ENCODE results near the gene GTF2E1. TPM values are rescaled to one million over a fixed set of nuclear protein-coding genes. Genes with fewer than 3 reads are reported as not detected.
A peak's percentile ranks its signal among the peaks of the same experiment; 100 is the strongest.

Gene GTF2E1
- total RNA-seq, 2 donors from 2014 or later, result 18.6 to 19.9 TPM

DNA sequence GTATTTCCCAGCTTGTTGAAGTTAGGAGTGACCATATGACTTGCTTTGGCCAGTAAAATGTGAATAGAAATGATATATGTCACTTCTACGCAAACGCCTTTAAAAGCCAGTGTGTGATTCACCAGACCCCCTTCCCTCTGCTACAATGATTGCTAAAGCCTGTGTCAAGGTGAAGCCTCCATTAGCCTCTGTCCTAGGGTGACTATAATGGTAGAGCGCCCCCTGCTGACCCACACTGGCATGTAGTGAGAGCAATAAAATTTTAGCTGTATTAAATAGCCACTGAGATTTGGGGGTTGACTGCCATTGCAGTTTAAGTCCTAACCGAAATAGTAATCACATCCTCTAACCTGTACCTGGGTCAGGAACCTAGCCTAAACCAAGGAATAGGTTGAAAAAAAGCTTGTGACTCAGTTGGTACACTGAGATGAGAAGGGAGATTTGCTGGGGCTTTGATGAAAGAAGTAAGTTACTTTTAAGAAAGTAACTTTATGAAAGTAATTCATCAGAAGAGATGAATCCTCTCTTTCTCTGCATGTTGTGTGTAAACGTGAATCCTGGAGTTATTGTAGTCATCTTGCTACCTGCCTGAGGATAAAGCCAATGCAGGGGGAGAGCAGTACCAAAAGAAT is 52.6 kb downstream of the GTF2E1 start:
- no peaks in the 10 kb centered on the region for H3K4me1 Mint-ChIP-seq (ENCODE audit: low read depth in 2 of 2)
- H3K9me3 Mint-ChIP-seq, result no peaks in the 10 kb centered on the region
- H3K27me3 Mint-ChIP-seq, result no peaks in the 10 kb centered on the region
- ATAC-seq (peak; percentile 82), DNase-seq (ENCODE audit: low spot score) (peak; percentile 75)
- no peak overlapping the region for H3K4me3 Mint-ChIP-seq
- no peak overlapping the region for H3K27ac Mint-ChIP-seq
- H3K36me3 Mint-ChIP-seq, result no peaks in the 10 kb centered on the region

DNA sequence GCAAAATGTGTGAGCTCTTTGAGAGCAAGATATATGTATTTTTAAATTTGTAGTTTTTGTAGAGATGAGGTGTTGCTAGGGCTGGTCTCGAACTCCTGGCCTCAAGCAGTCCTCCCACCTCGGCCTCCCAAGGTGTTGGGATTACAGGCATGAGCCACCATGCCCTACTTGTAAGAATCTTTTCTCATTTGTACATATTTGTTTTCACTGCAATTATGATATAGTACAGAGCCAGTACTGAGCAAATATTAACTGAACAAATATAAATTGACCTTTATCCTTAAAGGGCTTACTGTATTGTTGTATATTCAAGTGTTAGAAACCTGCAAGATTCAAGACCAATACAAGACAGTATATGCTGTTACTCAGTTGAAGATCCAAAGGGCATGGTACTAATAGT is 53.4 kb downstream of the GTF2E1 start:
- Mint-ChIP-seq H3K4me1 (ENCODE audit: low read depth in 2 of 2) (no peaks in the 10 kb centered on the region), H3K36me3 (no peaks in the 10 kb centered on the region), H3K27ac (no peak overlapping the region), H3K4me3 (no peak overlapping the region), H3K9me3 (no peaks in the 10 kb centered on the region), H3K27me3 (no peaks in the 10 kb centered on the region)
- DNase-seq (ENCODE audit: low spot score) (no peak), ATAC-seq (no peak)

DNA sequence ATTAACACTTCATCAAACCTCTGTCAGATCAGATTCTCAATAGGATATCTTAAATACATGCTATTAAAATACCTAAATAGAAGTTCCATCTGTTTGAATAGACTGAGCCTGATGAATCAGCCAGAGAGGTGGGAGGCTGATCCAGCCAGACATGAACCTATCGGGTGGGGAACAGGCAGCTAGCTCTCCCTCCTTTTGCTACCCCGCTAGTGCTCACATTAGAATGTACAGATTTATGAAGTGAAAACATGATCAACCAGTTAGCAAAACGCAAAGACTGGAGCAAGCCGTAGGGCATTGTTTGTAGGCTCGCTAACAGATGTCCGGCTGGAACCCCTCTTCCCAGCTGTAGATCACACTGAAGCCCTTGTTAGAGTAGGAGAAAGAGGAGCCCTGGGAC is 54.4 kb downstream of the GTF2E1 start:
- no peak for ATAC-seq
- Mint-ChIP-seq H3K9me3 (no peaks in the 10 kb centered on the region), H3K27me3 (peaks cover 0 to 6% of the 10 kb centered on the region in 2 donors), H3K4me3 (no peak overlapping the region), H3K4me1 (ENCODE audit: low read depth in 2 of 2) (no peaks in the 10 kb centered on the region), H3K27ac (no peak overlapping the region), H3K36me3 (no peaks in the 10 kb centered on the region)
- DNase-seq (ENCODE audit: low spot score), result no peak

DNA sequence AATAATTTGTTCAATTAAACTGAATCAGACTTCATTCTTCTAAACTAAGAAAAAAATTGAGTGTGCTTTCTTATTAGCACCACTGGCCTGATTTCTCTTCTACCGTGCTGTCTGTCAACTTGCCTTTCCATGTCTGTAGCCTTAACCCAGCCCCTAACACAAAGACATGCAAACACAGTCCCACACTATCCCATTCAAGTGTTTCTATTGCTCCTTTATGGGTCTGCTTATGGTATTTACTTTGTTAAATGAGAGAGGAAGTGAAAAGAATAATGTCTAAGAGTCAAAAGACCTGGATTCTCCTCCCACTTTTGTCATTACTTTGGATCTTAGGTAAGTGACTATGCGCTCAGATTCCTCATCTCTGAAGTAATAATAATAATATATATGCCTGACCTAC is 55.3 kb downstream of the GTF2E1 start:
- ATAC-seq (no peak), DNase-seq (ENCODE audit: low spot score) (no peak)
- Mint-ChIP-seq H3K4me3 (no peak overlapping the region), H3K27ac (no peak overlapping the region), H3K36me3 (no peaks in the 10 kb centered on the region), H3K9me3 (no peaks in the 10 kb centered on the region), H3K27me3 (peaks cover 0 to 6% of the 10 kb centered on the region in 2 donors), H3K4me1 (ENCODE audit: low read depth in 2 of 2) (no peaks in the 10 kb centered on the region)

DNA sequence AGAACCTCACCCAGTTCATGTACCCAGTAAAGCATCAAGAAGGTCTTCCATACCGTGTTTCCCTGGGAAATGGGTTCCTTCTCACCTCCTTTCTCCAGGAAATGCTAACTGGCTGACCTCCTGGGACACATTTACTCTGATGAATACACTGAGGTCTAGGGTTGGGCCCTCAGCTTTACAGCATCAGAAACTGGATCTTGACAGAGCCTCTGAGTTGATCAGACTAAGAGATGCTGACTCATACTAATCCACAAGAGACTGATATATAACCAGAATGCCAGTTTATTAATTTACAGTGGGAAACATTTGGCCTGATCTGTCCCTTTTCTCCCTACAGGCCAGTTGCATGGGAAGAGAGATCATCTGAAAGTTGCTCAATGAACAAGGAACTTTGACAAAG is 55.8 kb downstream of the GTF2E1 start:
- Mint-ChIP-seq H3K9me3 (no peaks in the 10 kb centered on the region), H3K4me3 (no peak overlapping the region), H3K27ac (no peak overlapping the region), H3K36me3 (no peaks in the 10 kb centered on the region), H3K27me3 (peaks cover 0 to 6% of the 10 kb centered on the region in 2 donors), H3K4me1 (ENCODE audit: low read depth in 2 of 2) (no peaks in the 10 kb centered on the region)
- no peak for DNase-seq (ENCODE audit: low spot score)
- no peak for ATAC-seq

DNA sequence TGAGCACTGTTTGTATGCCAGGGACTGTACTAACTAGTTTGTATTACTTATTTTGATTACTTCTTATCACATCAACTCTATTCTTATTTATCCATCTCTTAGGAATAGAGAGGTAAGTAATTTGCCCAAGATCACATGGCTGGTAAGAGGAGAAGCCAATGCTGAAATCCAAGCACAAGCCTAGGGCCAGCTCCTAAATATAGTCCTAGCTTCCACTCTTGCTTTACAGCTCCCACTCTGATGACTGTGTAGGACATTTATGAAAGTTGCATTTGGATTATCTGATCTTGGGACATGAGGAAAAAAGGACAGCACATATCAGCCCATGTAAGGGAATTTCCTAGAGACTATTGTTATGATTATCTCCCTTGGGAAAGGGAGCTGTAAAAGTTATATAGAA is 58.1 kb downstream of the GTF2E1 start:
- H3K27me3 Mint-ChIP-seq, result peaks cover 0 to 10% of the 10 kb centered on the region in 2 donors
- no peak for DNase-seq (ENCODE audit: low spot score)
- no peak overlapping the region for H3K4me3 Mint-ChIP-seq
- no peak overlapping the region for H3K27ac Mint-ChIP-seq
- no peaks in the 10 kb centered on the region for H3K4me1 Mint-ChIP-seq (ENCODE audit: low read depth in 2 of 2)
- no peaks in the 10 kb centered on the region for H3K36me3 Mint-ChIP-seq
- no peak for ATAC-seq
- H3K9me3 Mint-ChIP-seq, result no peaks in the 10 kb centered on the region

DNA sequence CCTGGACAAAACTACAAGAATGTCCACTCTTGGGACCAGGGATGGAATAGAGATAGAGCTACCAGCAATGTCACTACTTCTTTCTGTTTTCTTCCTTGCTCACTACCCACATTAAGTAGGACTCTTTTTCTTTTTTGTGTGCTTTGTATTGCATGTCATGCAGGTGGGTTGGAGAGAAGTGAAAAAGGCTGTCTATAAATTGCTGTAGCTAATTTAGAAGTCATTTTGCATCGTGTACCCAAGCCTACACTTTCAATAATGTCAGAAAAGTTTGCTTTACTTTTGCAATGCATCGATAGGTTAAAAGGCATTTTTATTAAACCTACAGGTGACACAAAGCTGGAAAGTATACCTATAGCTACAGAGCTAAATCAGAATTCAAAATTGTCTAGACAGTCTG is 58.9 kb downstream of the GTF2E1 start:
- Mint-ChIP-seq H3K4me3 (no peak overlapping the region), H3K36me3 (no peaks in the 10 kb centered on the region), H3K27me3 (peaks cover 6 to 19% of the 10 kb centered on the region in 2 donors), H3K4me1 (ENCODE audit: low read depth in 2 of 2) (no peaks in the 10 kb centered on the region), H3K9me3 (no peaks in the 10 kb centered on the region), H3K27ac (no peak overlapping the region)
- DNase-seq (ENCODE audit: low spot score) (no peak), ATAC-seq (no peak)

DNA sequence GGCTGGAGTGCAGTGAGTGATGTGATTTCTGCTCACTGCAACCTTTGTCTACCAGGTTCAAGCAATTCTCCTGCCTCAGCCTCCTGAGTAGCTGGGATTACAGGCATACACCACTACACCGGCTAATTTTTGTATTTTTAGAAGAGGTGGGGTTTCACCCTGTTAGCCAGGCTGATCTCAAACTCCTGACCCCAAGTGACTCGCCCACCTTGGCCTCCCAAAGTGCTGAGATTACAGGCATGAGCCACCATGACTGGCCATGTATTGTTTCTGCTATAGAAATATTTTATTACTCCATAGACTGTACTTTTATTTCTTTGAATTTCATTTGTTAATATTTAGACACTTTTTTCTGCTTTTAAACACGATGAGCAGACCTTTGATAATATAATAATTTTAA is 60.4 kb downstream of the GTF2E1 start:
- Mint-ChIP-seq H3K4me1 (ENCODE audit: low read depth in 2 of 2) (no peaks in the 10 kb centered on the region), H3K4me3 (no peak overlapping the region), H3K9me3 (no peaks in the 10 kb centered on the region), H3K27me3 (peaks cover 8 to 28% of the 10 kb centered on the region in 2 donors), H3K27ac (no peak overlapping the region), H3K36me3 (no peaks in the 10 kb centered on the region)
- DNase-seq (ENCODE audit: low spot score), result no peak
- ATAC-seq, result no peak

DNA sequence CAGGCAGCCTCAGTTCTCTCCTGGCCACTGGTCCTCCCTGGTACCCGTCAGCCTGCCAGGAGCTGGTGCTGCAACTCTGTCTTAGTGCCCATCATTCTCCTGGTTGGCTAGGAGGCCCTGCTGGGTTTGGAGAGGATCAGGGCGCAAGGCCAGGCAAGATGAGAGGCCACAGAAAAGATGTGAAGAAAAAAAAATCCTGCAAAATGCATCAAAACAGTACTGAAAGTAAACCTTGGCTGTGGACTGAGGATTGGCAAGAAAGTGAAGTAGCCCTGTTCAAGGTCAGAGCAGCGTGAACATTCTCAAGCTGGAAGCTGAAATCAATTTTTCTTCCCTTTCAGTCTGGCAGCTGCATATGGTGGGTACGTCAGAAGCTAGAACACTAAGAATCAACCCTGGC is 74.2 kb downstream of the GTF2E1 start:
- Mint-ChIP-seq H3K36me3 (no peaks in the 10 kb centered on the region), H3K27me3 (peaks cover 23 to 51% of the 10 kb centered on the region in 2 donors), H3K4me1 (ENCODE audit: low read depth in 2 of 2) (no peaks in the 10 kb centered on the region), H3K4me3 (no peak overlapping the region), H3K27ac (no peak overlapping the region), H3K9me3 (no peaks in the 10 kb centered on the region)
- DNase-seq (ENCODE audit: low spot score), result no peak
- no peak for ATAC-seq

DNA sequence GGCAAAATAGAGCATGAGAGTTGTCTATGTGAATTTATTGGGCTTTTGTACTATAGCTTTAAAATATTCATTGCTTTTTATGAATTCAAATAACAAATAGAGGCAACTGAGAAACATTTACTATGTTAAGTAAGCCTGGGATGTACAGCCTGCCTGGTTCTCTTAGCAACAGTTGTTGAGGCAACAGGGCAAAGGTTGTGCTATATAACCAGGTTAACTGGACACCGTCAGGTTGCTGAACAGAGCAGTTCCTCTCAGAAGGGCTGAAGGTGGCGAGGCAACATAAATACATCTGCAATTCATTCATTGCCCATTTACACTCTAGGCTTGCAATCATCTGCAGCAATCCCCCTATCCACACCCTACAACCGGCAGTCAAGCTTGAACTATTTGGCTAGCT is 78.2 kb downstream of the GTF2E1 start:
- H3K27ac Mint-ChIP-seq, result no peak overlapping the region
- no peak for ATAC-seq
- no peaks in the 10 kb centered on the region for H3K36me3 Mint-ChIP-seq
- no peak overlapping the region for H3K4me3 Mint-ChIP-seq
- peaks cover 15 to 30% of the 10 kb centered on the region in 2 donors for H3K27me3 Mint-ChIP-seq
- H3K4me1 Mint-ChIP-seq (ENCODE audit: low read depth in 2 of 2), result no peaks in the 10 kb centered on the region
- no peak for DNase-seq (ENCODE audit: low spot score)
- no peaks in the 10 kb centered on the region for H3K9me3 Mint-ChIP-seq

DNA sequence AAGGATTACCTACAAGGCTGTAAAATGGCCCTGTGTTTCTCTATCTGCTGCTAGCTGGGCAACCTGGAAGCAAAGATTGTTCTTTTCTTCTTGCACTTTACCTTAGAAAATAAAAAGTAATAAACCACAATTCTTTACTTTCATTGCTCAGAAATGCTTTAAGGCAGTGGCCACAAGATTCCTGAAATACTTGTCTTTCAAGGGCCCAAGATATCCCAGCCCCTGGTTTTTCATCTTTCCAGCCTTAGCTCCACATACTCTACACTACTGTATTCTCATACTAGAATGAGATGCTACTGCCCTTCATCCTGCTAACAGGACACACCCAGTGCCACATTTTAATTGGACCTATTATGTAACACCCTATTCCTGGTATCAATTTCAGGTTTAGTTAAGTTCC is 78.9 kb downstream of the GTF2E1 start:
- no peak for DNase-seq (ENCODE audit: low spot score)
- Mint-ChIP-seq H3K4me3 (no peak overlapping the region), H3K27me3 (peaks cover 15 to 36% of the 10 kb centered on the region in 2 donors), H3K36me3 (no peaks in the 10 kb centered on the region), H3K9me3 (no peaks in the 10 kb centered on the region), H3K4me1 (ENCODE audit: low read depth in 2 of 2) (no peaks in the 10 kb centered on the region), H3K27ac (no peak overlapping the region)
- ATAC-seq, result no peak

DNA sequence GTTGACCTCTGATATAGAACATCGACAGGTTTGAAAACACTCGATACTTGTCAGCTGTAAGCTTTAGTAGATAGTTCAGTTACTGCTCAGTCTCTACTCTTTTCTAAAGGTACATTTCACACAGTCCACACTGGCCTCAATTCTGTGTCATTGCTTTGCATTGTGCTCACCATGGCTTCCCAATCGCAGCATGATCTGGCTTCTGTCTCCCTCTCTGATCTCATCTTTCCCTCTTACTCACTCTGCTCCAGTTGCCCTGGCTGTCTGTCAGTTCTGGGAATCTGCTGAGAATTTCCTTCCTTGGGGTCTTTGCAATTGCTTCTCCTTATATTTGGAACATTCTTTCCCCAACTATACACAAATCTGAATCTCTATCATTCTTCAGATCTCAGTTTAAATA is 80.6 kb downstream of the GTF2E1 start:
- Mint-ChIP-seq H3K4me1 (ENCODE audit: low read depth in 2 of 2) (no peaks in the 10 kb centered on the region), H3K27ac (no peak overlapping the region), H3K27me3 (peaks cover 13 to 36% of the 10 kb centered on the region in 2 donors), H3K4me3 (no peak overlapping the region), H3K36me3 (no peaks in the 10 kb centered on the region), H3K9me3 (no peaks in the 10 kb centered on the region)
- no peak for ATAC-seq
- DNase-seq (ENCODE audit: low spot score), result no peak

DNA sequence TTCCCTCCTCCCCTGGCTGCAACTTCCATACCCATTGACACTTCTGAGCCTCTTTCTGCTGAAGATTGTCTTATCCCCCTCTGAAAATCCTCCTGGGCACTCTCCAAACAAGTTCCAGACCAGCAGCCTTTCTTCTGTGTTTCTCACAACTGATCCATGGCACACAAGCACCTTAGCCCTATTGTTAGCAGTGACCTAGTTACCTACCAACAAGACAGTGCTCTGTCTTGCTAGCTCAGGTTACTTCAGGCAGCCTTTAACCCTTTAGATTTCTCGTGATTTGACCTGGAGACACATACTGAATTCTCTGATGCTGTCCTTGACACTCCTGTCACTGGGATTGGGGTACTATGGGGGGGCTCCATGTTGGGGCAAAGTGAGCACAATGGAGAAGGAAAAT is 82.1 kb downstream of the GTF2E1 start:
- Mint-ChIP-seq H3K4me3 (no peak overlapping the region), H3K27me3 (peaks cover 12 to 30% of the 10 kb centered on the region in 2 donors), H3K9me3 (no peaks in the 10 kb centered on the region), H3K27ac (no peak overlapping the region), H3K36me3 (no peaks in the 10 kb centered on the region), H3K4me1 (ENCODE audit: low read depth in 2 of 2) (no peaks in the 10 kb centered on the region)
- ATAC-seq (no peak), DNase-seq (ENCODE audit: low spot score) (no peak)

DNA sequence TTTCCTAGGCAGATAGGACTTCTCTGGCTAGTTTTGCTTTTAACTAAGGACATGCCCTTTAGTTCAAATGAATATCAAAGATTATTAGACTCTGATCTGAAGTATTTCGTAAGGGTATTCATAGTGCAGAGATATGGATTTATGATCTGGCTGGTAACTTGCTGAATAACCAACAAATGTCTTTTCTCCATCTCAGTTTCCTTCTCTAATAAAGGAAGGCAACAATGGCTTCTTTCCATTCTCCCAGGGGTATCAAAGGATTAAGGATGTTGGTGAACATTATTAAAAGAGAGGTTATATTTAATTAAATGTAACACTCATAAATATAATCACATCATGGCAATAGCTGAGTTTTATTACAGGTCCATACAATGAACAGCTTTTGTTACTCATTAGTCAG is 86.3 kb downstream of the GTF2E1 start:
- DNase-seq (ENCODE audit: low spot score), result no peak
- H3K4me1 Mint-ChIP-seq (ENCODE audit: low read depth in 2 of 2), result no peaks in the 10 kb centered on the region

DNA sequence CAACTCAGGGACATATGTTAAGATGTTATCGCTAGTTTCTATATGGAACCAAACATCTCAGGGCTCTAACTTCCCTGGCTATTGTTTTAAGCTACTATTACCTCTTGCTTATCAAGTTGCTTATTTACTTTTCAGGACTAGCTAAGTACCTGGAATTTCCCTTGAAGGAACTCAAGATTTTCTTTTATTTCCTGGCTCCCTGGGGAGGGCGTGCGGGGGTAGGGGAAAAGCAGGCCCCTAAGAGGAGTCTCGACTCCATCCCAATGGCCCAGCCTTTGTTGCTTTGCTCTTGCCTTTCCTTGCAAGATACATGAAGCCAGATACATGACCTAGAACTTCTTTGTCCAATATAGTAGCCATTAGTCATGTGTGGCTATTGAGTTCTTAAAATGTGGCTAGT is 88.5 kb downstream of the GTF2E1 start:
- H3K27ac Mint-ChIP-seq, result no peak overlapping the region
- H3K9me3 Mint-ChIP-seq, result no peaks in the 10 kb centered on the region
- no peaks in the 10 kb centered on the region for H3K4me1 Mint-ChIP-seq (ENCODE audit: low read depth in 2 of 2)
- no peak for ATAC-seq
- H3K4me3 Mint-ChIP-seq, result no peak overlapping the region
- DNase-seq (ENCODE audit: low spot score), result no peak
- H3K36me3 Mint-ChIP-seq, result no peaks in the 10 kb centered on the region
- H3K27me3 Mint-ChIP-seq, result peaks cover 9 to 28% of the 10 kb centered on the region in 2 donors

More for the DNA sequence above, 86.3 kb downstream of the GTF2E1 start:
- ATAC-seq, result no peak
- no peaks in the 10 kb centered on the region for H3K36me3 Mint-ChIP-seq
- H3K27me3 Mint-ChIP-seq, result peaks cover 9 to 27% of the 10 kb centered on the region in 2 donors
- H3K4me3 Mint-ChIP-seq, result no peak overlapping the region
- H3K9me3 Mint-ChIP-seq, result no peaks in the 10 kb centered on the region
- H3K27ac Mint-ChIP-seq, result no peak overlapping the region
